ENCODE results near the gene P2RY8.
"Not testable (repeated sequence)": the region's sequence is repeated elsewhere in the genome, so short reads cannot be mapped to it uniquely, and the experiment has no call there.

The P2RY8 gene

GRCh38 chrX:1475481-1475880 lies 61.5 kb downstream of the P2RY8 start:
- Histone ChIP-seq H3K9me2 (replicated peaks; ENCODE audit: insufficient read depth, low read length) (no peaks in the 10 kb centered on the region), H3K27me3 (replicated peaks; ENCODE audit: insufficient read depth, low read length) (no peaks in the 10 kb centered on the region), H3K36me3 (replicated peaks; ENCODE audit: insufficient read depth, low read length) (no peaks in the 10 kb centered on the region), H2AFZ (ENCODE audit: low read length) (no peak overlapping the region), H3F3A (ENCODE audit: insufficient read depth, low read length) (no peaks in the 10 kb centered on the region; the same call in 1 of the 2 replicates), H4K20me1 (ENCODE audit: insufficient read depth, low read length) (no peaks in the 10 kb centered on the region), H3K27ac (ENCODE audit: low read length) (no peak overlapping the region), H3K4me2 (ENCODE audit: low read depth, low read length) (no peak overlapping the region), H3K4me1 (ENCODE audit: low read length) (peaks cover 11% of the 10 kb centered on the region; the same call in 1 of the 2 replicates), H3K4me3 (ENCODE audit: low read length) (no peak overlapping the region), H3K9ac (ENCODE audit: low read length) (no peak overlapping the region), H3K79me2 (ENCODE audit: low read length) (peaks cover 57% of the 10 kb centered on the region), H3K9me3 (replicated peaks; ENCODE audit: insufficient read depth, low read length) (no peaks in the 10 kb centered on the region)
- TF ChIP-seq CTCF (IDR thresholded peaks at IDR 0.05; ENCODE audit: low read length) (no peak), EZH2phosphoT487 (IDR thresholded peaks at IDR 0.05; ENCODE audit: low read length) (no peak), EZH2 (optimal IDR thresholded peaks at IDR 0.05; ENCODE audit: low read depth, low read length) (no peak)
- DNase-seq: no peak

GRCh38 chrX:1474593-1474992 lies 62.4 kb downstream of the P2RY8 start:
- H2AFZ ChIP-seq (ENCODE audit: low read length); H3K4me2 ChIP-seq (ENCODE audit: low read depth, low read length); DNase-seq; H3K9me2 ChIP-seq (replicated peaks; ENCODE audit: insufficient read depth, low read length); H3K9ac ChIP-seq (ENCODE audit: low read length); H3F3A ChIP-seq (ENCODE audit: insufficient read depth, low read length); H4K20me1 ChIP-seq (ENCODE audit: insufficient read depth, low read length); H3K4me3 ChIP-seq (ENCODE audit: low read length); H3K27ac ChIP-seq (ENCODE audit: low read length); H3K9me3 ChIP-seq (replicated peaks; ENCODE audit: insufficient read depth, low read length); H3K36me3 ChIP-seq (replicated peaks; ENCODE audit: insufficient read depth, low read length); H3K27me3 ChIP-seq (replicated peaks; ENCODE audit: insufficient read depth, low read length): not testable (repeated sequence)
- Histone ChIP-seq H3K4me1 (ENCODE audit: low read length) (peaks cover 16% of the 10 kb centered on the region; the same call in 1 of the 2 replicates), H3K79me2 (ENCODE audit: low read length) (peaks cover 48% of the 10 kb centered on the region)

GRCh38 chrX:1472975-1473374 lies 64.0 kb downstream of the P2RY8 start:
- Histone ChIP-seq H3K9me3 (replicated peaks; ENCODE audit: insufficient read depth, low read length) (no peaks in the 10 kb centered on the region), H4K20me1 (ENCODE audit: insufficient read depth, low read length) (no peaks in the 10 kb centered on the region), H3K4me3 (ENCODE audit: low read length) (no peak overlapping the region), H3K27ac (ENCODE audit: low read length) (no peak overlapping the region), H3K4me2 (ENCODE audit: low read depth, low read length) (no peak overlapping the region), H3K79me2 (ENCODE audit: low read length) (peaks cover 35% of the 10 kb centered on the region), H3K27me3 (replicated peaks; ENCODE audit: insufficient read depth, low read length) (no peaks in the 10 kb centered on the region), H3K36me3 (replicated peaks; ENCODE audit: insufficient read depth, low read length) (no peaks in the 10 kb centered on the region), H3K4me1 (ENCODE audit: low read length) (peaks cover 23% of the 10 kb centered on the region), H3F3A (ENCODE audit: insufficient read depth, low read length) (peaks cover 13% of the 10 kb centered on the region), H3K9me2 (replicated peaks; ENCODE audit: insufficient read depth, low read length) (no peaks in the 10 kb centered on the region), H2AFZ (ENCODE audit: low read length) (no peak overlapping the region), H3K9ac (ENCODE audit: low read length) (no peak overlapping the region)
- TF ChIP-seq EZH2 (optimal IDR thresholded peaks at IDR 0.05; ENCODE audit: low read depth, low read length): no peak
- no peak for DNase-seq

- Histone ChIP-seq H3K4me1 (ENCODE audit: low read length) (peaks cover 35% of the 10 kb centered on the region), H3K9ac (ENCODE audit: low read length) (peak overlapping the region; percentile 66), H2AFZ (ENCODE audit: low read length) (no peak overlapping the region), H3K36me3 (replicated peaks; ENCODE audit: insufficient read depth, low read length) (peaks cover 7% of the 10 kb centered on the region), H3K9me3 (replicated peaks; ENCODE audit: insufficient read depth, low read length) (no peaks in the 10 kb centered on the region), H4K20me1 (ENCODE audit: insufficient read depth, low read length) (no peaks in the 10 kb centered on the region), H3K4me3 (ENCODE audit: low read length) (no peak overlapping the region), H3K79me2 (ENCODE audit: low read length) (peaks cover 40% of the 10 kb centered on the region), H3F3A (ENCODE audit: insufficient read depth, low read length) (peaks cover 24% of the 10 kb centered on the region), H3K4me2 (ENCODE audit: low read depth, low read length) (peak overlapping the region; percentile 83; the same call in 1 of the 2 replicates), H3K27ac (ENCODE audit: low read length) (peak overlapping the region; percentile 98), H3K27me3 (replicated peaks; ENCODE audit: insufficient read depth, low read length) (no peaks in the 10 kb centered on the region), H3K9me2 (replicated peaks; ENCODE audit: insufficient read depth, low read length) (no peaks in the 10 kb centered on the region)
- DNase-seq: peak; percentile 90
- TF ChIP-seq EZH2 (optimal IDR thresholded peaks at IDR 0.05; ENCODE audit: low read depth, low read length) (no peak), CTCF (IDR thresholded peaks at IDR 0.05; ENCODE audit: low read length) (peak; percentile 35)
Observed at GRCh38 chrX:1468250-1468772, 68.7 kb downstream of the P2RY8 start.

Data from MM.1S (cell line).